HG02763 (cell line): Measurements from ENCODE around the gene GAB2.
"Not testable (repeated sequence)": the region's sequence is repeated elsewhere in the genome, so short reads cannot be mapped to it uniquely, and the experiment has no call there.

Experiments used
- ATAC-seq: cut with Tn5 transposase; IDR thresholded peaks from one replicate; pipeline ENCODE4 v1.9.1; 2021; ENCODE audit warnings: mild to moderate bottlenecking, moderate library complexity; ENCODE audit not compliant: unreplicated experiment

Gene GAB2

DNA sequence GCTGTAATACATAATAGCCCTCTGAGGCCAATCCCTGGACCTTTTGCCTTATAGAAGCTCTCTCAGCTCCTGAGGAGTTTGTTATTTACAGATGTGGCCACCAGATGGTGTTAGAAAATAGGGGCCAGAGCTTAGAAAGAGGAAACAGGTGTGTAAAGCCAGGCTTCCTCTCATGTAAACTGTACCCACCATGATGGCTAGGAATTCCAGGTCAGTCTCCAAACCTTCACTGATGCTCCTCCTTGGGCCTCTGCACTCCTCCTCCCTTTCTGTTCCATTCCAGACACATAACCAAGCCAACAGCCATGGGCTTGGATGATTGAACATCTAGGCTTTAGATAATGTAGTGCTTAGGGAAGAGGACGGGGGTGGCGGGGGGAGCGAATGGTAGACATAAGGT, 189.2 kb downstream of the GAB2 start:
- peak; percentile 49 for ATAC-seq

- ATAC-seq = no peak
Measured at GRCh38 chr11:78227921-78228320, 189.7 kb downstream of the GAB2 start.

GRCh38 chr11:78226684-78227680, 190.6 kb downstream of the GAB2 start:
- no peak for ATAC-seq

- ATAC-seq = no peak
Measured at GRCh38 chr11:78224906-78225420, 192.7 kb downstream of the GAB2 start.

DNA sequence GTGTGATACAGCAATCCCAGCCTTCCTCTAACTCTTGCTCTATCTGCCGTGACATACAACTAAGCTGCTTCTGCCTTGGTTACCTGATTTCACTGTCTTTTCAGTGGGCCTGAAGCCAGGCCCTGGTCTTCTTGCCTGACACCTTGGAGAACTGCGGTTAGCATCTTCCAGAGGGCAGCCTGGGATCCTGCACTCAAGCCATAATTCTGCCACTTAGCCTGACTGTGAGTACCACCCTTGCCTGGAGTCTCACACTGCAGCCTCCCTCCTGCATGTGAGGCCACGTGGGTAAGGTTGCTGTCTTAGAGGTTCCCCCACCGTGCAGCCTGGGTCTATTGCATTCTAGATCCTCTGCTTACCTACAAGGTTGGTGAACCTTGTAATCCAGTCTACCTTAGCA, 193.1 kb downstream of the GAB2 start:
- ATAC-seq = no peak

GRCh38 chr11:78223320-78223954, 194.2 kb downstream of the GAB2 start:
- ATAC-seq = peak; percentile 65

DNA sequence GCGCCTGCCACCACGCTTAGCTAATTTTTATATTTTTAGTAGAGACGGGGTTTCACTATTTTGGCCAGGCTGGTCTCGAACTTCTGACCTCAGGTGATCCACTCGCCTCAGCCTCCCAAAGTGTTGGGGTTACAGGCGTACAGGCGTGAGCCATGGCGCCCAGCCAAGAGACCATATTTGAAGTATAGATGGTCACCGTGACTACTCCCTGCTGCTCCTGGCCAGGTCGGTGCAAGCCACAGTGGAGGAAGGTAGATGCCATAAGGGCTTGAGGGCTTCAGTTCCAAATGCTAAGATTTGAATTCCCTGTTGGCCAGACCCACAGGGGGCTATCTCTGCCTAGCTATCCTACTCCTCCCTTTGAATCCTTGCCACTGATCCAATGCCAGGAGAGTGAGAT, 194.9 kb downstream of the GAB2 start:
- not testable (repeated sequence) for ATAC-seq

DNA sequence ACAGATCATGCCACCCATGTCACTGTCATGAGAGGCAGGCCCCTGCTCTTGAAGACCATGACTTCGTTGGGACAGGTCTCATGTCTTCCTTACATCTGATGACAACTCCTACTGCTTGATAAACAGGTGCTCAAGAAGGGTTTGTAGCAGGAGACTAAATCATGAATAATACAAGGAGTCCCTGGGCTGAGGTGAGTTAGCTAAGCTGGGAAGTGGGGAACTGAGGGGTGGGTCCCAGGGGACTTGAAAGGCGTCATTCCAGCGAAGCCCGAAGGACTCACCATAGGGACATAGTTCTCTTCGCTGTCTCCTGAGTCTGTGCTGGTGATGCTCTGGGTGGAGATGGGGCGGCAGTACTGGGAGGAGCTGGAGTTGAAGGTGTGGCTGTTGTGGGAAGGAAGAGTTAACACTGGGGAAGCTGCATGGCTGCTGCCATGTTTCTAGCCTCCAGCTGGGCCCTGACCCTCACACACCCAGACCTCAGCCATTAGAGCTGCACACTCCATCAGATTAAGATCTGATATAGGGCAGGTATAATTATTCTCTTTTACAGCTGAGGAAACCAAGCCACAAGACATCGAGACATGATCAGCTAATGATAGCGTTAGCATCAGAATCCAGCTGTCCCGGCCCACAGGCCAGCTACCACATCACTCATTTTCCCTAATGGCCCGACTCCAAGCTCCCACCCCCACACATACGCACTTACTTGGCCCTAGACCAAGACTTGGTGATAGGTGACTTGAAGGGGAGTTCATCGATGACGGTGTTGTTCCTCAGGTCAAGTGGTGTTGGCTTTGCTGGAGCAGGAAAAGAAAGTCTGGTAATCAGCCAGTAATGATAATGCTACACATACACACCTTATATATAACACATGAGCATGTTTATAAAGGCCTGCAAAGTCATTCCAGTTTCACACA, 196.0 kb downstream of the GAB2 start:
- no peak for ATAC-seq

- no peak for ATAC-seq
Measured at GRCh38 chr11:78220218-78221157, 197.1 kb downstream of the GAB2 start.

DNA sequence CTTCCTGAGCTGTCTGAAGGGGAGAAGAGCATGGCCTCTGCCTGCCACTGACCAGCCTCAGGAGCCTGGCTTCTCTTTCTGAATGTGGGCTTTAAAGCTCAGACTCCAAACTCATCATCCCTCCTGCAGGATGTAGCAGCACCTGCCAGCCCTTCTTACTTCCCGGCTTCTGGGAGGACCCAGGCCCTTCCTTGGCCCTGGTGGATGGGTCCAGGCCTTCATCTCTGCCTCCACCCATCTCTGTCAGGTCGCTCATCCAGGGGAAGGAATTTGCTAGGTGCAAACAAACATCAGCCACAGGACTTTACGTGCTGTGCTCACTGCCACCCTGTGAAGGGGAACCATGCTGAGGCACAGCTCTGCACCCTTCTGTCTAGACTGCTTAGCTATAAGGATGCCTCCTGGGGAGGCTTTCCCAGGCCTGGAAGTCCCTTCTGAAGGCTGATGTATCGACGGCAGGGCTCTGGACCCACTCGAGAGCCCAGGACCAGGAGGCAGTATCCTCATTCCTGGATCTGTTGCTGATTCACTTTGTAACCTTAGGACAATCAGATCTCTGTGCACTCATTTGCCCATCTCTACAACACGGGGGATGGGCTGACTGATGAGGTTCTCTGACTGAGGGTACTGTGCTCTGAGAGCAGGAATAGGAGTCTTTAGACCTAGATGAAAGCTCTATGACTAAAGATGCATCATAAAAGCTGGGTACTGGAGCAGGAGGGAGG, 198.0 kb downstream of the GAB2 start:
- ATAC-seq = no peak

GRCh38 chr11:78218707-78219492, 198.7 kb downstream of the GAB2 start:
- no peak for ATAC-seq

- ATAC-seq = no peak
Measured at GRCh38 chr11:78217650-78218541, 199.7 kb downstream of the GAB2 start.

DNA sequence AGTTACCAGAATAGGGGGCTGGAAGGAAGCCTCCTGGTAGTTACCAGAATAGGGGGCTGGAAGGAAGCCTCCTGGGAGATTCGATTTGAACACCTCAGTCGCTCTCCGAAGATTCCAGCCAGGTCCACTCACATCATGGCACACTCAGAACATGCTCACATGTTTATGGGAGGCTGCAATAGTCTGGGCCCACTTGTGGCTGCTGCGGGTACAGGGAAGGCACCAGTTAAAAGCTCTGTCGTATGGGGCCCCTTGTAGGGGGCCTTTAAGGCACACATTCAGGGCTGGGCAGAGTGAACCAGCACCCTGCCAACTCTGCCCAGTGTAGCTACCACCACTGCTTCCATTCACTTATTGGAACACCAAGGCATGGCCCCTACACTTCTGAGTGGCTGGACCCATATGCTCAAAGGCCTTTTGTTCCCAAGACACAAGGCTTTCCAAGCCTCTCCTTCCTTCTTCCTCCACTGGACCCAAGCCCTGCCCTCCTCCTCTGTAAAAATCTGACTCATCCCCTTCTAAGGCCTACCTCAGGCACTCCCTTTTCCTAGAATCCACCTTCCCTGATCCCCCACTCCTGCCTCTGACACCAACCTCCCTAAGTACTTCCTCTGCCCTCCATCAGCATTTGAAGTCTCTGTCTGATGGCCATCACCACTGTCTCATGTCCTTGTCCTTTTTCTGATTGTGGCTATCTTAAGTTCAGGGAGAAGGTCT, 200.9 kb downstream of the GAB2 start:
- ATAC-seq = no peak

GRCh38 chr11:78216021-78216420, 201.6 kb downstream of the GAB2 start:
- no peak for ATAC-seq

DNA sequence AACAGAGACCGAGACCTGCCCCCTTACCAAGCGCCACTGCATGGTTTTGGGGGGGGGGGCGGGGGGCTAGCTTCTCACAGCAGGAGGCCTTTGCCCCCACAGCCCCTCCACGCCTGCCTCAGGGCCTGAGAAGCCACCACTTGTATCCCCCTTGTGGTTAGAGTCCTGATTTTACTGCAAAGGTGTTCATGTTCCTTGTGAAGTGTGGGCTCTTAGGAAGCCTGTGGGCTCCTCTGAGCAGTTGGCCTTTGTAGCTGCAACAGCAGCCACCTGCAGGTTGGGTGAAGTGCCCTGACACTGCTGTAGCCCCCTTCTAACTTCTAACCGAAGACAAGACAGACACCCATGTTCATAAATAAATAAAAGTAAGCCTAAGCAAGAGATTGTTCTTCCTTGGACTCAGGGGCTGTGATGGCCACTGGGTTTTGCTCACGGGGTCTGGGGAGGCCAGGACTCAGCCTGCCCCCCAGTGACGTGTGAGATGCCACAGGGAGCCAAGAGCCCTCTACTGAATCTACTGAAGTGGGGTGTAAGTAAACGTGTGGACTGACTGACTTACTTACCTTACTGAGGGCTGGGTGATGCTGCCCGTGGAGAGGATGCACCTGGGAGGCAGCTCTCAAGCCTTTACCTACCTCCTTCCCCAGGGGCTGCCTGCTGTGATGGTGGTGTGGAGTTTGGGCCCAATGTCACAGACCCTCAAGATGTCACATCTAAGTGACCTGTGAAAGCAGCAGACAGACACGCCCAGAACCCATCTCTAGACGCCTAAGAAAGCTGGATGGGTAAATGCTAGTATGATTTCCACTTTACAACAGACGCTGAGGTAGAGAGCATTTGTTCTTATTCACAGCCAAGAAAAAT, 203.1 kb downstream of the GAB2 start:
- no peak for ATAC-seq
